ENCODE measurements around the gene MGLL.

MGLL gene

GRCh38 chr3:127736801-127737539 is 85.3 kb downstream of the MGLL start:
- no peak for DNase-seq

DNA sequence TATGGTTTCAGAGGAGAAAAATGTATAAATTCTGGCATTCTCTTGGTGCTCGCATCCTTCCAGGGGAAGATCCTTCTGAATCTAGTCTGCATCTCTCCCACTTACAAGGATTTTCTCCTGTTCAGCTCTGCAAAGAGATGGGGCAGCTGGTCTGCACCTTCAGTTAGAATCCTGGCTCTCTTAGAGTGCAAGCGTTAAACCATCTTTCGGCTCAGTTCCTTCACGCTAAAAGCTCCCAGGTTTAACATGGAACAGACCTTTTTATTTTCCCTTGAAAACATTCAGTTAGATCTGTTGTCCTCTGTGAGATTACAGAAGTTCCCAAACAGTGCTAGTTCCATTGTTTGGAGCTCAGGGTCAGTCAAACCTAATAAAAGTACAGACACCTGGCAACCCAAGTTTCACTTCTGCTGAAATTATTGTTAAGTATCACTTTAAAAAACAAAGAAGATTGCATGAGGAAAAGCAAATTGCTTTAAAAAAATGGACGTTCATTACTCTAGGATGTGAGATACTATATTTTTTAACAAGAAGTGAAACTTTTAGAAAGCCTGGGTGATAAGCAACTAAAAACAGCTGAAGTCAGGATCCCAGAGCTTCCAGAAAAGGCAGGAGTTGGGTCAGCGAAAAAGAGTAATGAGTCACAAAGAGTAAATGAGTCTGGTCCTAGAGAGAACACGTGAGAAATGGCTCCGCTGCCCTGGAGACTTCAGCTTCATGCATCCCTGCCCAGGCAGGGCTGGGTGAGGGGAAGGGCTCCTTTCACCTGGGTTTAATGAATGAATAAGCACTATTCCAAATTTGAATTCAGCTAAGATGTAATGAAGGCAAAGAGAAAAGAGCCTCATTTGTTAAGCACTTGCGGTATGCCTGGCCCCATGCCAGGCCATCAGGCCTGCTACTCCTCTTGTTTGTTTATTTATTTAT is 86.3 kb downstream of the MGLL start:
- DNase-seq, result no peak

GRCh38 chr3:127734754-127735473 is 87.4 kb downstream of the MGLL start:
- DNase-seq, result no peak

DNA sequence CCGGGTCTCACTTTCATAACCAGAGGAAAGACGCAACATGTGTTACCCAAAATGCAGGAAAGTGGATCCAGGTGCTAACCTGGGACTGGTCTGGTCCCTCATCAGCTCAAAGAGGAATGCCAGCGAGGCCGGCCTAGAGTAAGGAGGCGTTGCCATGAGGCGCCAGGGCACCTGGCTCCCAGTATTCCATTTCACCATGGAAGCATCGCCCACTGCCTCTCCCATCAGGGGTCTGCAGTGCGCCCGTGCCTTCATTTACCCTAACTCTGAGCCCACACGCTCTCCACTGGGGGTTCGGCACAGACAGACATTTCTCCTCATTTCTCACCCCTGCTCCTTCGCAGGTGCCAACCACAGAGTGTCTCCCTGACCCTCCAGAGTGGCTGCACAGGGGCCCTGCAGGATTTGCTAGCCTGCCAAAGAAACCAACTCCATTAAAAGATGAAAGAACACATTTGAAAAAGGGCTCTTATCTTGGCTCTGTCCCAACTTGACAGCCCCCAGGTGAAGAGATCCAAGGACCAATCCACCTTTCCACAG is 88.1 kb downstream of the MGLL start:
- DNase-seq, result no peak

GRCh38 chr3:127733781-127734180 is 88.5 kb downstream of the MGLL start:
- no peak for DNase-seq

- DNase-seq, result no peak
These were observed 89.4 kb downstream of the MGLL start for GRCh38 chr3:127732879-127733350.

GRCh38 chr3:127732303-127732702 is 90.0 kb downstream of the MGLL start:
- DNase-seq, result no peak

DNA sequence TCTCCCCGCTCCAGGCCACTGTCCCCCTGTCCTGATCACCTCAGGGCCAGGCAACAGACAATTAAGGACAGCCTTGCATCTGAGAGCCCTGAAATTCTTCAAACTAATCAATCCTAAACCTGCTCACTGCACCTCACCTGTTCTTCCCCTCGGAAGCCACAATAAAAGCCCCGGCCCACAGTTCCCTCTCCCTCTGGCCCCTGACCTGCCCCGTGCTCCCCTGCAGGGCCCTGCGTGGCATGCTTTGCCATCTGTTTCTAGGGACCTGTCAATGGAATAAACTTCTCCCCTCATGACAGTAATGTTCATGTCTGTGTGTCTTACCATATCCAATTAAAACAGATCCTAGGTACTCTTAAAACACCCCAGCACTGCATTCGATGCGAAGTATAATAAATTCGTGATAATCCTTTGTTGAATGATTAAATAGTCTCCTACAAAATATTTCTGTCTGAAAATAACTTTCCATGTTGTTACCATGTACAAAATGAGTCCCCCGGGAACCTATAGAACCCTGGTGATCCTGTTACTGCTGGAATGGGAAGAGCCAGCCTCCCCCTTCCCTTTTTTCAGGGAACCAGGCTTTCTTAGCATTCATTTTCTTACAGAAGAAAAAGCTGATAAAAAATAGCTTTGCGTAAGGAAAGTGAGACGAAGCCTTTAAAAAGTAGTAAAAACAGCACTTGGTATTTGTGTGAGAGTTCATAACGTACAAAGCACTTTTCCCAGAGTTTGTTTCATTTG is 90.6 kb downstream of the MGLL start:
- DNase-seq, result no peak

- no peak for DNase-seq
These were observed 91.5 kb downstream of the MGLL start for GRCh38 chr3:127730666-127731295.

GRCh38 chr3:127730171-127730570 is 92.1 kb downstream of the MGLL start:
- no peak for DNase-seq

DNA sequence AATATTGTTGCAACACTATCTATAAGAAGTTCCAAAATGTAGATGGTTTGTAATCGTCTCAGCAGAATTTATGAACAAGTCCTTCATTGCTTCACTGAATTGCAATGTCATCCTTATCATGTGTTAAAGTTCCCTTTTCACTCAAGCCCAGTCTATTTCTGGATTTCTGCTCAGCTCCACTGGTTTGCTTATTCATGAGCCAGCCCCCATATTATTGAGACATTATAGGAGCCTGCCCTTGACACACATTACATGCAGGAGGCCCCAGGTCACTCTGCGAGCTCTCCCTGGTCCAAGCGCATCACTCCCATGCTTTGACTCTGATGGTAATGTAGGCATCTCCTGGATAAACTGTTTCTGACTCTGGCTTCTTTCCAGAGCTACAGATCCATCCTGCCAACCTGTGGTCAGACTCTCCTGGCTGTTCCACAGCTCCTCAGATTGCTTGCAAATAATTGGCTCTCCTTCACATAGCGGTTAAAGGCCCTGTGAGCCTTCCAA is 92.7 kb downstream of the MGLL start:
- no peak for DNase-seq

GRCh38 chr3:127728417-127729015 is 93.8 kb downstream of the MGLL start:
- DNase-seq, result no peak

GRCh38 chr3:127726894-127727293 is 95.4 kb downstream of the MGLL start:
- DNase-seq, result no peak

DNA sequence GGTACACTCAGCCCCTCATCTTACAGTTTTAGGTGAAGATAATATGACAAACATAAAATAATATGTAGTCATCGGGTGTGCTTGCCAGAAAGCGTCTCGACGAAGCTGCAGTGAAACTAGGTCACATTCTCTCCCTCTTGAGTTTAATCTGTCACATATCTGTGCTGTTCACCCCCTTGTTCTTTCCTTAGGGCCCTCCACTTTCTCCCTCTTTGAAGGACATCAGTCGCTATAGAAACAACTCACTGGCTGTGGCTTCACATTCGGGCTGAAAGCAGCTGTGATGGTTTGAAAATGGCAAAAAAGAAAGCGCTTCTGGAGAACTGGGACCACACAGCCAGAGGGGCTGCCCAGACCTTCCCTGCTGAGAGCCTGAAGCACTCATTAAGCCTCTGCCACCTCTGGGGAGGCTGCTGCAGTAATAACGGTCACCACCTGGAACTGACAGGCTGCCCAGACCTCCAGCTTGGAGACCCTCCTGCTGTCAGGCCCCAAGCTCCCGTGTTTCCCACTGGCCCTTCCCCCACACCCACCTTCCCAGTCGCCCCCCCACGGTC is 99.2 kb downstream of the MGLL start:
- DNase-seq, result no peak

DNA sequence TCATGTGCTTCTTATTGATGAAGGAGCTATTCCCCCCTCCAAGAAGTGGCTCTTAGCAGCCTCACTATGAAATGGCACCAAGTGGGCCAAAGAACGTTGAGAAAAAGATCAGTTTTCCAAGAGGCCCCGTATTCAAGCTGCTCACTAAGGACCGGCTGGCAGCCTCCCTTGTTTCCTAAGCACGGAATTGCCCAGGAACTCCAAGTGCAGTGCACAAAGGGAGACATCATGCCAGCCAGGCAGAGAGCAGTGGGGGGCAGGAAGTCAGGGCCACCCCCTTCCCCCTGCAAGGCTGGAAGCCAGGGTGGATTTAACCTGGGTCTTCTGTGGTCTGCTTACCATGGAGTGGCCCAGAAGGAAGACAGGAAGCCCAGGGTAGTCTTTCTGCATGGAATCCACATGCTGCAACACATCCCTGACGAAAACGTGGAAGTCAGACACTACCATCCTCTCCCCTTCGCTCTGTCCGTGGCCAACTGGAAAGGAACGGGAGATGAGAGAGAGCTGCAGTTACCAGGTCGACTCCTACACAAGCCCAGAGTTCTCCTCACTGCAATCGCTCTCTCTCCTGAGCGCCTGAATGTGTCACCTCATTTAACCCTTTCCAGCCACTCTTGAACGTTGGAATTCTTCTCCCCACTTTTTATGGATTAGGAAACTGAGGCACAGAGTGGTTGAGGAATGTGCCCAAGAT is 100.1 kb downstream of the MGLL start:
- no peak for DNase-seq

- no peak for DNase-seq
These were observed 101.1 kb downstream of the MGLL start for GRCh38 chr3:127720985-127721935.

GRCh38 chr3:127720161-127720823 is 102.0 kb downstream of the MGLL start:
- no peak for DNase-seq

GRCh38 chr3:127719369-127719768 is 102.9 kb downstream of the MGLL start:
- DNase-seq, result no peak
